ENCODE measurements around the gene SV2B.

The SV2B gene

DNA sequence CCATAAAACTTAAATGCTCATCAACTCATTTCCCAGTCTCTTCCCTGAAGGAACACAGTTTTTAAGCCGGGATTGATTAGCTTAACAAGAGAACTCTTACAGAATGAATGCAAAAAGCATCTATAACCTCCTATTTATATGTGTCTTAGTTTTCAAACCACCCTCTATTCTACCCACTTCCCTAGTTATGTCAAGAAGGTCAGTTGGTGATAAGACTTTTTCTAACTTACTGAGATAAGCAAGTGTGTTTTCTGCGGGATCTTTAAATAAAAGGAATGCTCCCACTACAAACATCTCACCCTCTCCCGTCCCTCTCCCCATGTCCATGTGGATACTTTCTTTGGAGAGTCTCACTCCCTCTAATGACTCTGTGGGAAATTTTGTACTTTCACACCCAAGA lies 218.5 kb downstream of the SV2B start:
- no peak for TF ChIP-seq ZFX (IDR thresholded peaks at IDR 0.05; ENCODE audit: borderline replicate concordance)
- TF ChIP-seq, protein P1, sequence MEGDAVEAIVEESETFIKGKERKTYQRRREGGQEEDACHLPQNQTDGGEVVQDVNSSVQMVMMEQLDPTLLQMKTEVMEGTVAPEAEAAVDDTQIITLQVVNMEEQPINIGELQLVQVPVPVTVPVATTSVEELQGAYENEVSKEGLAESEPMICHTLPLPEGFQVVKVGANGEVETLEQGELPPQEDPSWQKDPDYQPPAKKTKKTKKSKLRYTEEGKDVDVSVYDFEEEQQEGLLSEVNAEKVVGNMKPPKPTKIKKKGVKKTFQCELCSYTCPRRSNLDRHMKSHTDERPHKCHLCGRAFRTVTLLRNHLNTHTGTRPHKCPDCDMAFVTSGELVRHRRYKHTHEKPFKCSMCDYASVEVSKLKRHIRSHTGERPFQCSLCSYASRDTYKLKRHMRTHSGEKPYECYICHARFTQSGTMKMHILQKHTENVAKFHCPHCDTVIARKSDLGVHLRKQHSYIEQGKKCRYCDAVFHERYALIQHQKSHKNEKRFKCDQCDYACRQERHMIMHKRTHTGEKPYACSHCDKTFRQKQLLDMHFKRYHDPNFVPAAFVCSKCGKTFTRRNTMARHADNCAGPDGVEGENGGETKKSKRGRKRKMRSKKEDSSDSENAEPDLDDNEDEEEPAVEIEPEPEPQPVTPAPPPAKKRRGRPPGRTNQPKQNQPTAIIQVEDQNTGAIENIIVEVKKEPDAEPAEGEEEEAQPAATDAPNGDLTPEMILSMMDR (IDR thresholded peaks at IDR 0.05): no peak
- no peak overlapping the region for H3K27ac ChIP-seq

DNA sequence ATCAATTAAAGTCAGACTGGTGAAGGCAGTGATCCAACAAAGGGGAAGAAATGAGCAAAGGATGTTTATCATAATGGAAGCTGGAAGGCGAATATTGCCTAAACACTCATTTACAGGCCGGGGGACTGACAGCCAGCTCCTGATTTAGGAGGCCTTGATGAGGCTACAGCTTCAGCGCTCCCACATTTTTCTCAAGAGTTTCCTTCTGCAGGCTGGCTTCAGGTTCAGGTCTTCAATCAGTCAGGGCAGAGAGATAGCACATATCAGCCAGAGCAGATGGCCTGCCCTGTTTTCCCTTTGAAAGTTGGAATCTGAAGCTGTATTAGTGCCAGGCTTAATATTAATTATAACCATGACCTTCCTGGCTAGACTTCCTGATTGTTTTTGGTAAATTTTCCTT lies 218.9 kb downstream of the SV2B start:
- TF ChIP-seq, protein P1 (IDR thresholded peaks at IDR 0.05): no peak
- no peak for TF ChIP-seq ZFX (IDR thresholded peaks at IDR 0.05; ENCODE audit: borderline replicate concordance)
- H3K27ac ChIP-seq: no peak overlapping the region

DNA sequence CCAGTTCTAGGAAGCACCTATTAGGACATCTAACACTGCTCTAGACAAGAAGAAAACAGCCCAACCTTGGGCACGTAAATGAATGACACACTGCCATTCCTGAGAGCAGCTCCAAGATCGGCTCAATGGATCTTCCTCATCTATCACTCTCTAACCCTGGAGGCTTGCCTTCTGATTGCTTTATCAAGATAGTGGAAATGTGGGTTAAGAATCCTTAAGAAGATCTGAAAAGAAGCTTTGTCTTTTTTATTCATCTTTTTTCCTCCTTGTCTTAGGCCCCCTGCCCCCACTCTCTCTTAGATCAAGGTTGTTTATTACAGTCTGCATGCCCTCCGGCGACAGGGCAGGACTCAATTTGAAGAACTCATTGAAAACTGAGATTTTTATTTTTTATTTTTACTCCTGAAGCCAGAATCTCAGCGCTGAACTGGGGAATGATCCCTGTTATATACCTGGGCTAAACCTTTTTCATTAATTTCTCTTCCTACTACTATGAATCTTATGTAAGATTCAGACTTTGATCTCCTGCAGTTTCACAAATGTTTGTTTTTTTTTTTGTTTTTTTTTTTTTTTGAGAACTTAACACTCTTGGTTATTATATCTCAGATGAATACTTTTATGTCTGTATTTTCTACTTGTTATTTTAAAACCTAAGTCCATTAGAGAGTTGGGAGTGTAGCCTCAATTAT lies 219.5 kb downstream of the SV2B start:
- H3K27ac ChIP-seq: no peak overlapping the region
- TF ChIP-seq, protein P1 (IDR thresholded peaks at IDR 0.05): no peak
- TF ChIP-seq ZFX (IDR thresholded peaks at IDR 0.05; ENCODE audit: borderline replicate concordance): no peak

DNA sequence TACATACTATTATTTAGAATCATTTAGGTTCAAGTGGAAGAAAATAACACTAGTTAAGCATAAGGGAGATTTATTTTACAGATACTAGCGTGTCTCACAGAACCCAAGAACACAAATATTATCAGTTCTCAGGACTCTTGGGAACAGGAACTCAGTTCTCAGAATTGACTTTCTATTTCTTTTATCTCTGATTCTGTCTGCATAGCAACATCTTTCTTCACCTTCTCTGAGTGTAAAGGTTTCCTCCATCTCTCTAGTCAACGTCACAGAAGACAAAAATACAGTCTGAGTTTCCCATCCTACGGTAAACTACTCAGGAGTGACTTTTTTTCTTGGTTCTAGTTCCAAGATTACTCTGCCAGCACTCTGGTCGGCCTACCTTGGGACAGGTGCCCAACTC lies 220.0 kb downstream of the SV2B start:
- TF ChIP-seq, protein P1 (IDR thresholded peaks at IDR 0.05): no peak
- no peak for TF ChIP-seq ZFX (IDR thresholded peaks at IDR 0.05; ENCODE audit: borderline replicate concordance)
- H3K27ac ChIP-seq: no peak overlapping the region

GRCh38 chr15:91329914-91330313 lies 229.9 kb downstream of the SV2B start:
- TF ChIP-seq, protein P1 (IDR thresholded peaks at IDR 0.05): no peak
- TF ChIP-seq ZFX (IDR thresholded peaks at IDR 0.05; ENCODE audit: borderline replicate concordance): no peak
- H3K27ac ChIP-seq: no peak overlapping the region

DNA sequence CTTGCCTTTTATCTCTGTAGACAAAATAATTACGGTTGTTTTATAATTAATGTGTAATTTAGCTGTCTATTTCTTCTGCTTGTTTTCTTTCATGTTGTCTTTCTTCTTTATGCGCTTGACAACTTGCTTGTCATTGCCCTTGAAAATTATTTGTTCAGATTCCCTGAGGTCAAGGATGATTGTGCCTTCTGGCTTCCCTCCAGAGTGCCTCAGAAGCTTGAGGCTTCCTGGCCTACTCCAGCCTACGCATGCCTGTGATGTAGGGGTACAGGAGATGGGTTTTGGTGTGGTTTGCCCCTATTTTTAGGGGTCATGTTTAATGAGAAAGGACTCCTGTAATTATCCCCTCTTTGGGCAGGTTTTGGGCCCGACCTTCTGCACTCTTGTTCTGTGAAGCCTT lies 231.5 kb downstream of the SV2B start:
- no peak for TF ChIP-seq ZFX (IDR thresholded peaks at IDR 0.05; ENCODE audit: borderline replicate concordance)
- TF ChIP-seq, protein P1 (IDR thresholded peaks at IDR 0.05): no peak
- no peak overlapping the region for H3K27ac ChIP-seq

DNA sequence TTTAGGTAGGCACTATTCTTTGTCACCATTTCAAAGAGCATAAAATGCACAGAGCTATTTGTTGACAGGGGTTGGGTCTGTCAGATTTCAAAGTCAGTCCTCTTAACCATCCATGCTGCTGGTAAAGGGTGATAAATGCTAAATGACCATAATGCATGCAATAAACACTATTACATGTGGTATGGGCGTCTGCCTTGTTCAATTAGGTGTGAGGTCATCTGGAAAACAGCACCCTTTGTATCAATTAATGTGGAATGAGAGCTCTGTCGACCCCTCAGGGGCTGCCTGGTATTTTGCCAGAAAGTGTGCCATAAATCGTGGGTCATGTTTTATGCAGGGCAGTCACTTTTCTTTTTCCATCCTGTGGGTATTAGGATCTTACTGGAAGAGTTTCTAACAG lies 235.6 kb downstream of the SV2B start:
- TF ChIP-seq ZFX (IDR thresholded peaks at IDR 0.05; ENCODE audit: borderline replicate concordance): no peak
- TF ChIP-seq, protein P1 (IDR thresholded peaks at IDR 0.05): no peak
- H3K27ac ChIP-seq: no peak overlapping the region

Measured in 22Rv1 (cell line).